H9 (cell line): ENCODE data around the gene PFKFB2. TPM values are rescaled to one million over a fixed set of nuclear protein-coding genes. Genes with fewer than 3 reads are reported as not detected.

ENCODE experiments used
- DNase-seq: peaks from one replicate; pipeline ENCODE4 v3.0.0-alpha.2; 2017
- H2AFZ ChIP-seq: one replicate; pipeline ENCODE4 v1.6.1; 2013; ENCODE audit warnings: mild to moderate bottlenecking, low read length, control low read depth, moderate library complexity
- H2AK5ac ChIP-seq: 2 replicates; pipeline ENCODE4 v1.6.1; 2013; ENCODE audit warnings: low read length, control low read depth, mixed read lengths; ENCODE audit not compliant: insufficient read length
- H2BK120ac ChIP-seq: one replicate; pipeline ENCODE4 v1.6.1; 2013; ENCODE audit warnings: low read depth, mild to moderate bottlenecking, low read length, control low read depth, inconsistent platforms; ENCODE audit not compliant: poor library complexity, severe bottlenecking
- H2BK12ac ChIP-seq: 2 replicates; pipeline ENCODE4 v1.6.1; 2013; ENCODE audit warnings: low read length, control low read depth, mixed read lengths, low read depth; ENCODE audit not compliant: insufficient read length
- H2BK15ac ChIP-seq: 2 replicates; pipeline ENCODE4 v1.6.1; 2013; ENCODE audit warnings: low read depth, low read length, control low read depth
- H2BK20ac ChIP-seq: one replicate; pipeline ENCODE4 v1.6.1; 2013; ENCODE audit warnings: low read depth, mild to moderate bottlenecking, low read length, control low read depth, inconsistent platforms; ENCODE audit not compliant: poor library complexity, severe bottlenecking
- H2BK5ac ChIP-seq: 2 replicates; pipeline ENCODE4 v1.6.1; 2013; ENCODE audit warnings: low read length, control low read depth, mixed read lengths; ENCODE audit not compliant: insufficient read length
- H3K14ac ChIP-seq: 2 replicates; pipeline ENCODE4 v1.6.1; 2013; ENCODE audit warnings: low read length, control low read depth; ENCODE audit not compliant: insufficient read depth
- H3K18ac ChIP-seq: 2 replicates; pipeline ENCODE4 v1.6.1; 2013; ENCODE audit warnings: low read depth, mild to moderate bottlenecking, mixed read lengths, low read length, control low read depth; ENCODE audit not compliant: insufficient read length
- H3K23ac ChIP-seq: 2 replicates; pipeline ENCODE4 v1.6.1; 2013; ENCODE audit warnings: low read length, control low read depth, mixed read lengths, low read depth; ENCODE audit not compliant: insufficient read length
- H3K23me2 ChIP-seq: 2 replicates; pipeline ENCODE4 v1.6.1; 2013; ENCODE audit warnings: low read depth, mild to moderate bottlenecking, mixed read lengths, low read length, control low read depth; ENCODE audit not compliant: insufficient read length, poor library complexity, severe bottlenecking
- H3K27ac ChIP-seq: 2 replicates; pipeline ENCODE4 v1.5.1; 2013; ENCODE audit warnings: low read length, control low read depth, mixed read lengths, low read depth; ENCODE audit not compliant: insufficient read length
- H3K27me3 ChIP-seq: 2 replicates; pipeline ENCODE4 v1.6.1; 2013; ENCODE audit warnings: low read length, control low read depth, inconsistent platforms; ENCODE audit not compliant: insufficient read depth
- H3K4ac ChIP-seq: 2 replicates; pipeline ENCODE4 v1.6.1; 2013; ENCODE audit warnings: low read depth, mild to moderate bottlenecking, control low read depth, inconsistent platforms, low read length, moderate library complexity
- H3K4me1 ChIP-seq: 2 replicates; pipeline ENCODE4 v1.6.1; 2013; ENCODE audit warnings: low read length, control low read depth, inconsistent platforms; ENCODE audit not compliant: insufficient read depth
- H3K4me2 ChIP-seq: 2 replicates; pipeline ENCODE4 v1.6.1; 2013; ENCODE audit warnings: low read length, control low read depth, mixed read lengths; ENCODE audit not compliant: insufficient read length, insufficient read depth
- H3K56ac ChIP-seq: 2 replicates; pipeline ENCODE4 v1.6.1; 2013; ENCODE audit warnings: low read depth, mild to moderate bottlenecking, mixed read lengths, low read length, control low read depth; ENCODE audit not compliant: insufficient read length
- H3K79me1 ChIP-seq: 2 replicates; pipeline ENCODE4 v1.6.1; 2013; ENCODE audit warnings: low read depth, mild to moderate bottlenecking, moderate library complexity, low read length, control low read depth, inconsistent platforms; ENCODE audit not compliant: insufficient read depth, poor library complexity, severe bottlenecking
- H3K79me2 ChIP-seq: 2 replicates; pipeline ENCODE4 v1.6.1; 2013; ENCODE audit warnings: low read length, control low read depth, inconsistent platforms; ENCODE audit not compliant: insufficient read depth
- H3K9ac ChIP-seq: 2 replicates; pipeline ENCODE4 v1.6.1; 2013; ENCODE audit warnings: low read length, control low read depth, mixed read lengths; ENCODE audit not compliant: insufficient read length; ENCODE audit errors: extremely low read depth
- H3K9me3 ChIP-seq: one replicate; pipeline ENCODE4 v1.6.1; 2013; ENCODE audit warnings: low read depth, low read length, inconsistent platforms; ENCODE audit not compliant: control insufficient read depth
- H3T11ph ChIP-seq: one replicate; pipeline ENCODE4 v1.6.1; 2013; ENCODE audit warnings: mild to moderate bottlenecking, low read length, control low read depth, inconsistent platforms
- H4K20me1 ChIP-seq: one replicate; pipeline ENCODE4 v1.6.1; 2013; ENCODE audit not compliant: control insufficient read depth, insufficient read length, insufficient read depth
- H4K5ac ChIP-seq: 2 replicates; pipeline ENCODE4 v1.6.1; 2013; ENCODE audit warnings: low read depth, mild to moderate bottlenecking, mixed read lengths, low read length, control low read depth; ENCODE audit not compliant: insufficient read length
- H4K8ac ChIP-seq: replicated peaks from 2 replicates; pipeline ENCODE4 v1.6.1; 2013; ENCODE audit warnings: low read length, control low read depth, mixed read lengths, low read depth; ENCODE audit not compliant: insufficient read length
- H4K91ac ChIP-seq: 2 replicates; pipeline ENCODE4 v1.6.1; 2013; ENCODE audit warnings: low read depth, mild to moderate bottlenecking, moderate library complexity, mixed read lengths, low read length, control low read depth; ENCODE audit not compliant: insufficient read length
- H3K27ac Mint-ChIP-seq, 3 experiments: 2 replicates in 2 of 3; 3 replicates in 1 of 3; pipeline ENCODE4 v1.8.0; 2020 to 2021; ENCODE audit warnings: mixed read lengths in 3 of 3, mild to moderate bottlenecking in 1 of 3, moderate library complexity in 1 of 3
- H3K27me3 Mint-ChIP-seq: 2 replicates; pipeline ENCODE4 v1.8.0; 2021; ENCODE audit warnings: low read depth, mild to moderate bottlenecking, moderate library complexity, mixed read lengths
- H3K36me3 Mint-ChIP-seq, 3 experiments: 2 replicates in 2 of 3; 3 replicates in 1 of 3; pipeline ENCODE4 v1.8.0; 2020 to 2021; ENCODE audit warnings: low read depth in 3 of 3, mixed read lengths in 3 of 3; ENCODE audit not compliant: insufficient read depth in 1 of 3
- H3K4me1 Mint-ChIP-seq, 2 experiments: 2 replicates each; pipeline ENCODE4 v1.8.0; 2020; ENCODE audit warnings: mixed read lengths in 2 of 2
- H3K4me3 Mint-ChIP-seq, 2 experiments: 2 replicates in 1 of 2; 3 replicates in 1 of 2; pipeline ENCODE4 v1.8.0; 2020 to 2021; ENCODE audit warnings: mild to moderate bottlenecking in 2 of 2, mixed read lengths in 2 of 2, moderate library complexity in 1 of 2
- H3K9me3 Mint-ChIP-seq, 2 experiments: 2 replicates in 1 of 2; 3 replicates in 1 of 2; pipeline ENCODE4 v1.8.0; 2020; ENCODE audit warnings: mild to moderate bottlenecking in 2 of 2, mixed read lengths in 2 of 2, moderate library complexity in 1 of 2
- CTCF ChIP-seq: fragments of 200-600 bp; sonication (generic); conservative IDR thresholded peaks from 3 replicates; pipeline ENCODE4 v1.8.0; 2021; ENCODE audit warnings: antibody characterized with exemption, mild to moderate bottlenecking
- WGBS: extraction: QIAGEN DNeasy Blood & Tissue Kit; methylation state at CpG from one replicate; pipeline ENCODE4 v1.1.7; 2013; ENCODE audit warnings: missing lambda C conversion rate, low lambda C conversion rate, mixed read lengths; ENCODE audit not compliant: insufficient read length; ENCODE audit errors: extremely low coverage; 5-methylcytosine and 5-hydroxymethylcytosine counted together
- total RNA-seq: library from RNA; stranded (reverse); gene quantifications from 2 replicates; pipeline ENCODE4 v1.2.1, GENCODE V29; 2021

The PFKFB2 gene
- total RNA-seq, 1 experiment from 2014 or later = 14.6 TPM

GRCh38 chr1:207009182-207009850 is 43.8 kb upstream of the PFKFB2 start:
- Histone ChIP-seq H3K4me2 (no peak overlapping the region), H4K91ac (no peak overlapping the region), H3K23ac (no peak overlapping the region), H4K5ac (no peak overlapping the region), H3K4me1 (no peaks in the 10 kb centered on the region), H3K23me2 (no peaks in the 10 kb centered on the region), H3K4ac (no peak overlapping the region), H3K9me3 (no peaks in the 10 kb centered on the region), H3K79me2 (no peaks in the 10 kb centered on the region), H3K14ac (no peak overlapping the region), H3K56ac (no peak overlapping the region), H3K27ac (no peak overlapping the region), H3K9ac (no peak overlapping the region), H2BK5ac (no peak overlapping the region), H3T11ph (no peak overlapping the region), H3K18ac (no peak overlapping the region), H3K27me3 (no peaks in the 10 kb centered on the region), H3K79me1 (no peaks in the 10 kb centered on the region), H2AK5ac (no peak overlapping the region), H4K8ac (no peak overlapping the region), H2BK120ac (no peak overlapping the region), H2BK15ac (no peak overlapping the region), H2BK12ac (no peak overlapping the region), H2BK20ac (no peak overlapping the region), H2AFZ (no peak overlapping the region), H4K20me1 (no peaks in the 10 kb centered on the region)
- TF ChIP-seq CTCF = no peak
- DNase-seq = no peak
- H3K27me3 Mint-ChIP-seq = peaks cover 24% of the 10 kb centered on the region
- no peak overlapping the region for H3K27ac Mint-ChIP-seq
- no CpG with 5 or more reads among the region's 10 CpGs for WGBS
- no peaks in the 10 kb centered on the region for H3K9me3 Mint-ChIP-seq
- H3K36me3 Mint-ChIP-seq = no peaks in the 10 kb centered on the region
- peaks cover 8 to 13% of the 10 kb centered on the region in 2 experiments for H3K4me1 Mint-ChIP-seq
- H3K4me3 Mint-ChIP-seq = no peak overlapping the region
